Measurements from ENCODE around the gene DISP2.

DISP2 gene

GRCh38 chr15:40380636-40381035 is 22.6 kb downstream of the DISP2 start:
- Mint-ChIP-seq H3K4me3 (no peak overlapping the region), H3K36me3 (peaks cover 5% of the 10 kb centered on the region), H3K9me3 (no peaks in the 10 kb centered on the region), H3K4me1 (peaks cover 31% of the 10 kb centered on the region), H3K27ac (no peak overlapping the region), H3K27me3 (no peaks in the 10 kb centered on the region)
- no peak for ATAC-seq

- no peak for ATAC-seq
- peaks cover 6% of the 10 kb centered on the region for H3K36me3 Mint-ChIP-seq
- H3K27me3 Mint-ChIP-seq, result no peaks in the 10 kb centered on the region
- peak overlapping the region; percentile 84 for H3K27ac Mint-ChIP-seq
- no peak overlapping the region for H3K4me3 Mint-ChIP-seq
- H3K4me1 Mint-ChIP-seq, result peaks cover 31% of the 10 kb centered on the region
- no peaks in the 10 kb centered on the region for H3K9me3 Mint-ChIP-seq
These were observed 24.0 kb downstream of the DISP2 start for GRCh38 chr15:40381818-40382529.

GRCh38 chr15:40382580-40383456 is 24.8 kb downstream of the DISP2 start, which contains the start of gene KNSTRN:
Gene KNSTRN (plus strand): TSS chr15:40382721. CDS start chr15:40382836, 115 bp downstream.
- Mint-ChIP-seq H3K27ac (peak within 1 kb of the TSS; percentile 84), H3K4me1 (peaks cover 31% of the 10 kb centered on the region), H3K9me3 (no peaks in the 10 kb centered on the region), H3K36me3 (peaks cover 14% of the 10 kb centered on the region), H3K4me3 (peak within 1 kb of the TSS; percentile 94), H3K27me3 (no peaks in the 10 kb centered on the region)
- ATAC-seq, result peak; percentile 99

GRCh38 chr15:40386480-40386879 is 28.5 kb downstream of the DISP2 start:
- Mint-ChIP-seq H3K36me3 (peaks cover 43% of the 10 kb centered on the region), H3K9me3 (no peaks in the 10 kb centered on the region), H3K27ac (no peak overlapping the region), H3K27me3 (no peaks in the 10 kb centered on the region), H3K4me3 (no peak overlapping the region), H3K4me1 (peaks cover 31% of the 10 kb centered on the region)
- no peak for ATAC-seq

GRCh38 chr15:40388941-40389823 is 31.2 kb downstream of the DISP2 start:
- no peak overlapping the region for H3K27ac Mint-ChIP-seq
- no peaks in the 10 kb centered on the region for H3K9me3 Mint-ChIP-seq
- H3K27me3 Mint-ChIP-seq, result no peaks in the 10 kb centered on the region
- no peak overlapping the region for H3K4me3 Mint-ChIP-seq
- H3K36me3 Mint-ChIP-seq, result peaks cover 58% of the 10 kb centered on the region
- ATAC-seq, result no peak
- H3K4me1 Mint-ChIP-seq, result peaks cover 13% of the 10 kb centered on the region

- no peaks in the 10 kb centered on the region for H3K27me3 Mint-ChIP-seq
- no peak overlapping the region for H3K4me3 Mint-ChIP-seq
- ATAC-seq, result no peak
- peaks cover 57% of the 10 kb centered on the region for H3K36me3 Mint-ChIP-seq
- H3K9me3 Mint-ChIP-seq, result no peaks in the 10 kb centered on the region
- H3K4me1 Mint-ChIP-seq, result peaks cover 4% of the 10 kb centered on the region
- H3K27ac Mint-ChIP-seq, result no peak overlapping the region
These were observed 32.0 kb downstream of the DISP2 start for GRCh38 chr15:40389824-40390595.

GRCh38 chr15:40392986-40393948 is 35.2 kb downstream of the DISP2 start:
- no peaks in the 10 kb centered on the region for H3K27me3 Mint-ChIP-seq
- no peak for ATAC-seq
- H3K9me3 Mint-ChIP-seq, result no peaks in the 10 kb centered on the region
- no peak overlapping the region for H3K27ac Mint-ChIP-seq
- H3K36me3 Mint-ChIP-seq, result peaks cover 40% of the 10 kb centered on the region
- H3K4me1 Mint-ChIP-seq, result peaks cover 5% of the 10 kb centered on the region
- no peak overlapping the region for H3K4me3 Mint-ChIP-seq

GRCh38 chr15:40397688-40398412 is 39.8 kb downstream of the DISP2 start:
- peak overlapping the region; percentile 30 for H3K4me3 Mint-ChIP-seq
- no peaks in the 10 kb centered on the region for H3K9me3 Mint-ChIP-seq
- peaks cover 10% of the 10 kb centered on the region for H3K36me3 Mint-ChIP-seq
- no peak for ATAC-seq
- peak overlapping the region; percentile 3 for H3K27ac Mint-ChIP-seq
- H3K4me1 Mint-ChIP-seq, result peaks cover 15% of the 10 kb centered on the region
- no peaks in the 10 kb centered on the region for H3K27me3 Mint-ChIP-seq

GRCh38 chr15:40398413-40398873 is 40.4 kb downstream of the DISP2 start:
- peak; percentile 93 for ATAC-seq
- H3K4me3 Mint-ChIP-seq, result peak overlapping the region; percentile 22
- H3K27ac Mint-ChIP-seq, result peak overlapping the region; percentile 3
- H3K4me1 Mint-ChIP-seq, result peaks cover 15% of the 10 kb centered on the region
- peaks cover 5% of the 10 kb centered on the region for H3K36me3 Mint-ChIP-seq
- no peaks in the 10 kb centered on the region for H3K9me3 Mint-ChIP-seq
- no peaks in the 10 kb centered on the region for H3K27me3 Mint-ChIP-seq

- Mint-ChIP-seq H3K4me1 (peaks cover 15% of the 10 kb centered on the region), H3K36me3 (no peaks in the 10 kb centered on the region), H3K27ac (no peak overlapping the region), H3K27me3 (no peaks in the 10 kb centered on the region), H3K9me3 (no peaks in the 10 kb centered on the region), H3K4me3 (no peak overlapping the region)
- ATAC-seq, result no peak
These were observed 41.4 kb downstream of the DISP2 start for GRCh38 chr15:40399370-40399769.

GRCh38 chr15:40405501-40406381 is 47.7 kb downstream of the DISP2 start, which contains the start of gene IVD:
Gene IVD (plus strand): TSS chr15:40405795. CDS start chr15:40405828, 33 bp downstream.
- H3K4me3 Mint-ChIP-seq, result peak within 1 kb of the TSS; percentile 91
- peaks cover 34% of the 10 kb centered on the region for H3K4me1 Mint-ChIP-seq
- no peaks in the 10 kb centered on the region for H3K9me3 Mint-ChIP-seq
- H3K27ac Mint-ChIP-seq, result peak within 1 kb of the TSS; percentile 90
- peak; percentile 98 for ATAC-seq
- H3K36me3 Mint-ChIP-seq, result peaks cover 20% of the 10 kb centered on the region
- no peaks in the 10 kb centered on the region for H3K27me3 Mint-ChIP-seq

GRCh38 chr15:40407330-40407990 is 49.4 kb downstream of the DISP2 start:
- peak; percentile 88 for ATAC-seq

More at GRCh38 chr15:40407330-40407990, 49.4 kb downstream of the DISP2 start:
- Mint-ChIP-seq H3K27me3 (no peaks in the 10 kb centered on the region), H3K4me3 (peak overlapping the region; percentile 91), H3K36me3 (peaks cover 37% of the 10 kb centered on the region), H3K4me1 (peaks cover 34% of the 10 kb centered on the region), H3K9me3 (no peaks in the 10 kb centered on the region), H3K27ac (peak overlapping the region; percentile 90)
